ENCODE data around the gene DHX38.

DNA sequence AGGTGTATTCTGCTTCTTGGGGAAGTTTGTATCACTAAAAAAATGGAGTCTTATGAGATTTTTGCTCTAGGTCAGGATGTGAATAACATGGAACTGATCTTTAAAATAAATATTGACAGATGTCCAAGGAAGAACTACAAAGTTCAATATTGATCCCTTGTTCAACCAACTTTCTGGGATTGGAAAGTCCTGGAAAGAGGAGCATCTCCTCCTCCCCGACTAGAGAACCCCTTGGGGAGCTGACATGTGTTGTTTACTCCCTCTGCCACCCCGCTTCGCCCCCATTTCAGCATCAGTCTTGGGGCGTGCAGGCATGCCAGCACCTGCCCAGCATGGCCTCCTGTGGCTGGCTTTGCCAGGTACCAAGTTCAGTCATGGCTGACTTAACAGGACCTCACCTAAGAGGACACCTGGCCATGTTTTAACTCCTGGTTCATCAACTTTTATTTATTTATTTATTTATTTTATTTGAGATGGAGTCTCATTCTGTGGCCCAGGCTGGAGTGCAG is 44.5 kb downstream of the DHX38 start:
- TF ChIP-seq EZH2 (IDR thresholded peaks at IDR 0.05) (no peak), POLR2AphosphoS5 (IDR thresholded peaks at IDR 0.05; ENCODE audit: borderline replicate concordance, low read depth, low read length) (no peak)
